Breast epithelium (tissue), 3 donors: ENCODE results near the gene UBAC2.

ENCODE experiments used
- POLR2A ChIP-seq: fragments of 450-650 bp; IDR thresholded peaks from one replicate; pipeline ENCODE4 v1.6.1; 2016; ENCODE audit warnings: antibody characterized with exemption, mild to moderate bottlenecking, moderate library complexity
- POLR2AphosphoS5 ChIP-seq, 3 donors: sonication (generic); formaldehyde crosslinking; IDR thresholded peaks; one replicate each; pipeline ENCODE4 v1.6.1; 2017; ENCODE audit warnings: antibody characterized with exemption in 3 of 3
- TF ChIP-seq, protein P1 (sequence below), 3 donors: fragments of 450-650 bp; IDR thresholded peaks; one replicate each; pipeline ENCODE4 v1.5.1; 2016 to 2017; ENCODE audit warnings: antibody characterized with exemption in 3 of 3, mild to moderate bottlenecking in 3 of 3, moderate library complexity in 3 of 3

DNA sequence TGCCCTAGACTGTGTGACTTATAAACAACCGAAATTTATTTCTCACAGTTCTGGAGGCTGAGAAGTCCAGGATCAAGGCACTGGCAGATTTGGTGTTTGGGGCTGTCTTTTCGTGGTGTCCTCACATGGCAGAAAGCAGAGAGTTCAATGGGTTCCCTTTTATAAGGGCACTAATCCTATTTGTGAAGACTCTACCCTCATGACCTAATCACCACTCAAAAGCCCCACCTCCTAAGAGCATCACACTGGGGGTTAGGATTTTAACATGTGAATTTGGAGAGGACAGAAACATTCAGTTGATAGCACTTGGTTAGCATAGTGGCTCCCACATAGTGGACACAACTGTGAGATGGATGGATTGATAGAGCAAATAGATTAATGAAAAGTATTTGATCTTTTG is 79.0 kb downstream of the UBAC2 start:
- TF ChIP-seq POLR2A (no peak), POLR2AphosphoS5 (IDR thresholded peaks at IDR 0.05) (no peak)
- TF ChIP-seq, protein P1, sequence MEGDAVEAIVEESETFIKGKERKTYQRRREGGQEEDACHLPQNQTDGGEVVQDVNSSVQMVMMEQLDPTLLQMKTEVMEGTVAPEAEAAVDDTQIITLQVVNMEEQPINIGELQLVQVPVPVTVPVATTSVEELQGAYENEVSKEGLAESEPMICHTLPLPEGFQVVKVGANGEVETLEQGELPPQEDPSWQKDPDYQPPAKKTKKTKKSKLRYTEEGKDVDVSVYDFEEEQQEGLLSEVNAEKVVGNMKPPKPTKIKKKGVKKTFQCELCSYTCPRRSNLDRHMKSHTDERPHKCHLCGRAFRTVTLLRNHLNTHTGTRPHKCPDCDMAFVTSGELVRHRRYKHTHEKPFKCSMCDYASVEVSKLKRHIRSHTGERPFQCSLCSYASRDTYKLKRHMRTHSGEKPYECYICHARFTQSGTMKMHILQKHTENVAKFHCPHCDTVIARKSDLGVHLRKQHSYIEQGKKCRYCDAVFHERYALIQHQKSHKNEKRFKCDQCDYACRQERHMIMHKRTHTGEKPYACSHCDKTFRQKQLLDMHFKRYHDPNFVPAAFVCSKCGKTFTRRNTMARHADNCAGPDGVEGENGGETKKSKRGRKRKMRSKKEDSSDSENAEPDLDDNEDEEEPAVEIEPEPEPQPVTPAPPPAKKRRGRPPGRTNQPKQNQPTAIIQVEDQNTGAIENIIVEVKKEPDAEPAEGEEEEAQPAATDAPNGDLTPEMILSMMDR (IDR thresholded peaks at IDR 0.05), result no peak
